Measurements from ENCODE around the gene MRPS35.

The MRPS35 gene

GRCh38 chr12:27772328-27773049 lies 61.9 kb downstream of the MRPS35 start:
- no peak for DNase-seq (ENCODE audit: low read depth in 2 of 2)

DNA sequence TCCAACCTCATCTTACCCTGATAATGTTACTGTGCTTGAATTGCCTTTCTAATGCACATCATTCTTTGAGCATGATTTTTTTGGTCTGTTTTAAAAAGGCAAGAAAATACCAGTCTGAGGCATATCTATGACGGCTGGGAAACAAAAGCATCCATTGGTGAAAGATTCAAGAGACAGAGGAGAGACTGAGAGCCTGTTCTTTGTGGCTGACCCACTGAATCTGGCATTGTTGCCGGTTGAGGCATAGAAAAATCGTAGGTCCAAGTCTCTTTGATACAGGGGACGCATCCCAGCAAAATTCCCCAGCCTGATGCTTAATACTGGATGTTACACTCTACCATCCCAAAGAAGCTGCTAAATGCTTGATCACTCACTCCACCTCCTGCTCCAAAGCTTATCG lies 66.5 kb downstream of the MRPS35 start:
- DNase-seq (ENCODE audit: low read depth in 2 of 2): no peak

DNA sequence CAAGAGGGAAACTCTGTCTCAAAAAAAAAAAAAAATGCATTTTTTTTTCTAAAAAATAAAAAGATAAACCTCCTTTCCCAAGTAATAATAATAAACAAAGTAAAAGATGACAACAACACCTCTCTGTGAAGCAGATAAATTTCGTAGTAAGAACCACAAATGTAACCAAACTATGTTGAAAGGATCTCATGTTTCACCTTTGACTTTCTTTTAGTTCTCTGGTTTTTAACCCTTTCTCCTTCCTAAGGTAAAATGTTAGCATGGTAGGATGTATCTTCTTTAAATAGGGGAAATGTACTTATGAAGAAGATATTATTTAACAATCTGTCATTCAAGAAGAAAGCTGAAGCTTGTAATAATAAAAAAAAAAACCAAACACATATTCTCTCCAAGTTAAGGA lies 67.6 kb downstream of the MRPS35 start:
- DNase-seq (ENCODE audit: low read depth in 2 of 2): no peak

GRCh38 chr12:27779416-27779919 lies 68.8 kb downstream of the MRPS35 start:
- DNase-seq (ENCODE audit: low read depth in 2 of 2): no peak

DNA sequence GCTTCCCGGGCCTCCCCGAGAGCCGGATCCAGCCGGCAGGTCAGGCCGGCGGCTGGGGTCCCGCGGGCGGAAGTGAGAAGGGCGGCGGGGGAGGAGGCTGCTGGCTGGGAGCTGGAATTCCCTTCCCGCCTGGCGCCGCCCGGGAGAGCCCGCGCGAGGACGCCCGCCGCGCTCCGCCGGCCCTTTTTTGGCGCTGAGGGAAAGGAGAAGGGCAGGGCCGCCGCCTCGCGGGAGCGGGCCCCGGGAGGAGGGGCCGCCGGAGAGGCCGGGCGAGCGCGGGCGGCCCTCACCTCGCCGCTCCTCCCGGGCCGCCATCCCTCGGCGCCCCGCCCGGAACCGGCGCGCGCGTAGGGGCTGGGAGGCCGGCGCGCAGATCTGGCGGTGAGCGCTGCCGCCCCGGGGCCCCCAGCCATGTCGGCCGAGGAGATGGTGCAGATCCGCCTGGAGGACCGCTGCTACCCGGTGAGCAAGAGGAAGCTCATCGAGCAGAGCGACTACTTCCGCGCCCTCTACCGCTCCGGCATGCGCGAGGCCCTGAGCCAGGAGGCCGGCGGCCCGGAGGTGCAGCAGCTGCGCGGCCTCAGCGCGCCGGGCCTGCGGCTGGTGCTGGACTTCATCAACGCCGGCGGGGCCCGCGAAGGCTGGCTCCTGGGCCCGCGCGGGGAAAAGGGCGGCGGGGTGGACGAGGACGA lies 69.4 kb downstream of the MRPS35 start, which contains the start of the genes KLHL42 and MANSC4:
Gene KLHL42, plus strand, starts transcription at position 314 of the 692 bp plus-strand sequence. Its CDS starts 98 bp downstream, at position 412.
Gene MANSC4, minus strand, starts transcription at position 317 of the 692 bp plus-strand sequence. CDS start 8,960 bp downstream, outside the sequence.
- peak; percentile 22 to 35 for DNase-seq (ENCODE audit: low read depth in 2 of 2)

GRCh38 chr12:27780612-27781408 lies 70.2 kb downstream of the MRPS35 start:
- no peak for DNase-seq (ENCODE audit: low read depth in 2 of 2)

DNA sequence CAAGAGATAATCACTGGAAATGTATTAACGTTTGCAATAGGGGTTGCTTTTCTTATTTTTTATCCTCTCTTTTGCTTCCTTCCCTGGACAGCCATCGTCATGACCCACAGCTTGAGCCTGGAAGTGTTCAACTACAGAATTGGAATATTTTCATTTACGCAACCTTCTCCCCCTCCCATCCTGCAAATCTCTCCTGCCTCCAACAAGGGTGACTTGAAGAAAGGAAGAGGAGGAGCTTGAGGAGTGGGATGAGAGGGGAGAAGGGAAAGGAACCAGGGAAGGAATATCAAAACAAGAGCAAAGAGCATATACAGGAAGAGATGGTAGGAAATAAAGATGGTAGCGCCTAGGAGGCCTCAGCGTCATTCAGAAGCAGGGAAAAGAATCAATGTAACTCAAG lies 71.0 kb downstream of the MRPS35 start:
- DNase-seq (ENCODE audit: low read depth in 2 of 2): no peak

DNA sequence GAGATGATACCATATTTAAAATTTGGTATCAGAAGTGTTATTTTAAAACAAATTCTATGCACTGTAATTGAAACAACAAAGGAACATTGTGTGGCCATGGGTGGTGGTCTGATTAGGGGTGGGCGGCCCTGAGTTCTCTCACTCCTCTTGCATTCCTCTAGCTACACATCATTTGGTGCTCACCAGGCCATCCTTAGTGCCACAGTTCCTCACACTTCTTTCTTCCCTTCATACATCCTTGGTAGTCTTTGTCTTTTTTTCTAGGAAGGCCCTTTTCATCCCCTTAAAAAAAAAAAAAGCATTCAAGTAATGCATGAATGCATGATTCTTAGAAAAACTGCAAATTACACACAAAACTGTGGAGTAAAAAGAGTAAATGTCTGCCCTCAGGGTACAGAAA lies 71.8 kb downstream of the MRPS35 start:
- no peak for DNase-seq (ENCODE audit: low read depth in 2 of 2)

DNA sequence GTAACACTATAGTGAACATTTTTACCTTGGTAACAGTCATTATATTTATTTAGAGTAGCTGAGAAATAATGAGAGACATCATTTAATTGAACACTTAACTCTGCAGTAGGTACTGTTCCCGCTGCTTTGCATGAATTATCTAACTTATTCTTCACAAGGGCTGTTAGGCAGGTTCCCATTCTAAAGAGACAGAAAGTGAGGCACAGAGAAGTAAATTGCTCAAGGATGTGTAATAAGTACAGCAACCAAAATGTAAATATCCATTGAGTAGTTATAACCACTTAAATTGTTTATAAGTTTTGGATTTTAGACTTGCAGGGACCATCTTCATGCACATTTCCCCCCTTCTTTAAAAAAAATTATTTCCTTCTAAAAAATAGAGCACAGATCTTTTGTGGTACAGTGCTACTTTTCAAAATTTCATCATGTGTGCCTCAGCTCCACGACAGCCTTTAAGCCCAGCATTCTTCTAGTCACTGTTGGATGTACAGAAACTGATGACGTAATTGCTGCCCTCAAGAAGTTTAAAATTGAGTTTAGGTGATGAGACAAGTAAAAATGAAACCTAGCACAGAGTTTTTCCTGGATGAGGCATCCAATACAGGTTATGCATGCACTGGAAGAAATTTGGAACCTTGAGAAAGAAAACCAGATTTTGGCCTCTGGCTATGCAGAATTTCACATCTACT lies 75.4 kb downstream of the MRPS35 start:
- no peak for DNase-seq (ENCODE audit: low read depth in 2 of 2)

DNA sequence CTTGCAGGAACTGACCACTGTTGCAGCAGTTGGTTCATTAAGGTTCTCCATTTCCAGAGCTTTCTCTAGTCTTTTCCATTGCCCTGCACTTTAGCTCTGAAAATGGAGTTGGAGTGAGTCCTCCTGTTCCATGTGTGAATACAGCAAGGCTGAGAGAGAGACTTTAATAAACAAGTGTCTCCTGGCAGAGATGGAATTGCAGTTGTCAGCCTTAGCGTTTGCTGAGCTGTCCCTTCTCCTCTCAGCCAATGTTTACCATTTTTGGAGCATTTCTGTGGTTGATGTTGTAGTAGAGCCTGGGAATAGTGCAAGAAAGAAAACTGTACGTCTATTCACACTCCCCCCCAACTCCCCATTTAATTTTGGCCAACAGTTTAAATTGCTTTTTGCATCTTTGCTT lies 76.9 kb downstream of the MRPS35 start:
- DNase-seq (ENCODE audit: low read depth in 2 of 2): no peak

- no peak for DNase-seq (ENCODE audit: low read depth in 2 of 2)
Observed at GRCh38 chr12:27790179-27790578, 79.5 kb downstream of the MRPS35 start.

- no peak for DNase-seq (ENCODE audit: low read depth in 2 of 2)
Observed at GRCh38 chr12:27794818-27795584, 84.4 kb downstream of the MRPS35 start.

DNA sequence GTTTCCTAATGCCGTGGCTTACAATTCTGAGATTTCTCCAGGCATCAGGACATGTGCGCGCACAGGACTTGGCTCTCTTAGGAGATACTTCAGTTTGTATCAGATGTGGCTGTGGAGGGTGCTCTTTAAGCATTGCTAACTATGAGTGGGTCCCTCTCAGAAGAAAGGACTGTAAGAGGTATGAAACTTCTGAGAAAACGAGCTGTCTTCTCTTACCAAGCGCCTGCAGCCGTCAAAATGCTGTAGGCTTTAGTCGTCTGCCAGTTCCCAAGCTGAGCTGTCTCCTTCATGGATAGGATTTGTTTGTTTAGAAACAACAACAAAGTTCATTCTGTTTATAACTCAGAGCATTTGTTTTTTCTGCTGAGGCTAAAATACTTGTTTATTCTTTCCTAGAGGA lies 85.5 kb downstream of the MRPS35 start:
- DNase-seq (ENCODE audit: low read depth in 2 of 2): no peak

- no peak for DNase-seq (ENCODE audit: low read depth in 2 of 2)
Observed at GRCh38 chr12:27797301-27798025, 86.8 kb downstream of the MRPS35 start.

GRCh38 chr12:27800819-27801218 lies 90.2 kb downstream of the MRPS35 start:
- DNase-seq (ENCODE audit: low read depth in 2 of 2): no peak

DNA sequence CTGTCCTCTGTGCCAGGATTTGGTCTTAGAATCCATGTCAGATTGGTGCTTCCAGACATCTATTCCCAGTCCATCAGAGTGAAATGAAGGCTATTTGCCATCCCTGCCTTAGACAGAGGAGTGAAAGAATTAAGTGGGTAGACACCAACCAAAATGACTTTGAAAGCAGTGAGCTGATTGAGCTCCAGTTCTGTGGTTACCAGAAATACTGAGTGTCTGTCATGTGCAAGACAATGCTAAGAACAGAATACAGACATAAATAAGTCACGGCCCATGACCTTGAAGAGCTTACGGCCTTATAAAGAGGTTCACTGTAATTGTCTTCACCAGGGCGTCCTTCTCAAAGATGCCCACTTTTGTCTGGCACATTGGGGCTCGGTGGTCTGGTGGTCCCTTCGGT lies 91.0 kb downstream of the MRPS35 start:
- no peak for DNase-seq (ENCODE audit: low read depth in 2 of 2)

- no peak for DNase-seq (ENCODE audit: low read depth in 2 of 2)
Observed at GRCh38 chr12:27802511-27802910, 91.9 kb downstream of the MRPS35 start.

- DNase-seq (ENCODE audit: low read depth in 2 of 2): no peak
Observed at GRCh38 chr12:27802936-27803335, 92.3 kb downstream of the MRPS35 start.

- no peak for DNase-seq (ENCODE audit: low read depth in 2 of 2)
Observed at GRCh38 chr12:27805238-27805637, 94.6 kb downstream of the MRPS35 start.
